Hematopoietic multipotent progenitor cell treated with erythropoietin and hydrocortisone succinate and interleukin-3 and kit ligand, for 4 days (in vitro differentiated cells): Measurements from ENCODE around the gene CENPX.
A peak's percentile ranks its signal among the peaks of the same experiment; 100 is the strongest.
"Not testable (repeated sequence)": the region's sequence is repeated elsewhere in the genome, so short reads cannot be mapped to it uniquely, and the experiment has no call there.

Experiments used
- DNase-seq: peaks from one replicate; pipeline ENCODE4 v3.0.0-alpha.2; 2015

Gene CENPX

DNA sequence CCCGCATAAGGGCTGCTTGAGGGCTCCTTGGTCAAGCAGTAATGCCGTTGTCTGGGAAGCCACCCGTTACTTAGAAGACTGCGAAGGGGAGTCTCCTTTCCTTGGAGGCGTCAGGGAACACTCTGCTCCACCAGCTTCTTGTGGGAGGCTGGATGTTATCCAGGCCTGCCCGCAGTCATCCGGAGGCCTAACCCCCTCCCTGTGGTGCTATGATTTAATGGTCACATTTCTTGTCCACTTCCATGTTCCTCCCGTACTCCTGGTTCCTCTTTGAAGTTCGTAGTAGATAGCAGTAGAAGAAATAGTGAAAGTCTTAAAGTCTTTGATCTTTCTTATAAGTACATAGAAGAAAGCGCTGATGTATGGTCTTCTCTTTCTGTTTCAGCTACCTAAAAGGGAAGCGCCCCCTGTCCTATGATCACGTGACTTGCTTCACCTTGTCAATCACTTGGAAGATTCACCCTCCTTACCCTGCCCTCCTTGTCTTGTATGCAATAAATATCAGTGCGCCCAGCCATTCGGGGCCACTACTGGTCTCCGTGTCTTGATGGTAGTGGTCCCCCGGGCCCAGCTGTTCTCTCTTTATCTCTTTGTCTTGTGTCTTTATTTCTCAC, 16.2 kb upstream of the CENPX start:
- DNase-seq, result not testable (repeated sequence)

DNA sequence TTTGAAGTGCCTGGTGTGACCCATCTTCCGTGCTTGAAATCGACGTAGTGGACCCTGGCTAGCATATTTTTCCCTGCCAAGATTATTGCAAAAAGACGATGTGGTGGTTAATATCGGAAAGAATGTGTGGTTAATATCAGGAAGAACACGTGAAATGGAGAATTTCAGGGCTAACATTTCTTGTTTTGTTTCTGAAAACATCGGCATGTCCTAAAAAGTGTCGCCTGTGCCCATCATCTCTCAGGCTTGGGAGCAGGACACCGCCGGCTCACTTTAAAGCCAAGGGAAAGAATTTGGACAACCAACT, 15.2 kb upstream of the CENPX start:
- DNase-seq, result no peak

DNA sequence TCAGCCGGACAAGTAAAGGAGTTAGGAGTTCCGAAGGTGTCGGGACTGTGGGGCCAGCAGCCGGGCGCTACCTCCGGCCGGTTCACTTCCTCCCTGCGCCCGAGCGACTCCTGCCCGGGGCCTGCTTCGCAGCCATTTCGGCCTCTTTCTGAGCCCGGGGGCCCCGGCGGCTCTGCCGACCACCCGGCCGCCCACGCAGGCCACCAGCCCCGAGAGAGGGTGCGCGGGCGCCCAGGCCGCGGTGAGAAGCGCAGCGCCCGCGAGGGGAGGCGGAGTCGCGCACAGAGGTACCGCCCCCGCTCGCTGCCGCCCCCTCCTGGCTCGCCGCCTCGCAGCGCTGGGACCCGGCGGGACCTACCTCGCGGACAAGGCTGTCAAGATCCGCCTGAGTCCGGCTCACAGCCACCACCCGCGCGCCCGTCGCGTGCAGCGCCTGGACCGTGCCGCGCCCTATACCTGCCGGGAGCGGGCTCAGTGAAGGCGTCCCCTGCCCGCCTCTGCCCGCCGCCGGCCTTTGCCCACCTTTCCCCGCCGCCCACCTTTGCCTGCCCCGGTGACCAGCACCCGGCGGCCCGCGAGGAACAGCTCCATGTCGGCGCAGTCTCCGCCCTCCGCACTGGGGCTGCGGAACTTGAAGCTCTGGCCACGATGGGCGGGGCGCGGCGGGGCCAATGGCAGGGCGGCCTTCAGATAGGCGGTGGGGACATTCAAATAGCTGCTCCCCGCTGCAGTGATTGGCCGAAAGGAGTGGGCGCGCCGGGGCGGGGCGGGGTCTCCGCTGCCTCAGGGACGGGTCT, 14.6 kb upstream of the CENPX start, which contains the start of gene DCXR:
Gene DCXR (minus strand): TSS at position 606 of the 797 bp plus-strand sequence. CDS start 15 bp downstream, at position 591.
- DNase-seq, result peak; percentile 99

DNA sequence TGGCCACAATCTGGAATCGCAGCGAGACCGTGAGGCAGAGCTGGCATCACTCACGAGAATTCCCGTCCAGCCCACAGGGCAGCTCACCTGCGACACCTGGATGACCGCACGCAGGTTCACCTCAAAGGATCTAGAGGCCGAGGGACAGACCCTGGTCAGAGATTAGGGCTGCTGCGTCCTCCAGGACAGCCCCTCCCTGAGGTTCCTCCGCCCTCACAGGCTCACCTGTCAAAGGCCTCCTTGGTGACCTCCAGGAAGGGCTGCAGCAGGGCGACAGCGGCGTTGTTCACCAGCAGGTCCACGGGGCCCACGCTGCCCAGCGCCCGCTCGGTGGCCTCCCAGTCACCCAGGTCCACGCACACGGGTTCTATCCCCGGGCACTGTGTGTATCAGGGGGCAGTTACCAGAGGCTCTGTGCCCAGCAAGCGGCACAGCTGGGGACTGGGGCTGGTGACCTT, 14.0 kb upstream of the CENPX start:
- DNase-seq, result no peak

- DNase-seq, result no peak
These were observed 13.4 kb upstream of the CENPX start for GRCh38 chr17:82035956-82036633.

DNA sequence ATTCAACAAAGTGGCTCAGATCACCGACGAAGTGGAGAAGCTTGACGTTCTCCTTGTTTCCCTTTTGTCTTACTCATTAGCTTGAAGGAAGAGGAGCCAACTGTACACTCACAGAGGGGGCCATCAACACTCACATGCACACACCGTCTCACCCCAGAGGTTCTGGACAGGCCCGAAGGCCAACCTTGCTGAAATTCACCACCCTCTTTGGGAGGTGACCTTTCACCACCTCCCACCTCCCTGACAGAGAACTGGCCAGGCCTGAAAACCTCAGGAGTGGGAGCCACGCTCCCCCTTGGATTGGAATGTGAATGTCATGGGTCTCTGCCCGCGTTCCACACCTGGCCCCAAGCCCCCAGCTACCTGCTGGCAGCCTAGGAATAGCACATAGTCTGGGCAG, 12.8 kb upstream of the CENPX start:
- no peak for DNase-seq

GRCh38 chr17:82034371-82035011, 11.8 kb upstream of the CENPX start:
- no peak for DNase-seq

- DNase-seq, result no peak
These were observed 10.8 kb upstream of the CENPX start for GRCh38 chr17:82033359-82034085.

- peak; percentile 57 for DNase-seq
These were observed 9.4 kb upstream of the CENPX start for GRCh38 chr17:82031885-82032627.

- peak; percentile 70 for DNase-seq
These were observed 8.7 kb upstream of the CENPX start, which contains the start of gene RAC3 for GRCh38 chr17:82031303-82031884. Gene RAC3, plus strand, starts transcription at chr17:82031678. Its CDS starts 84 bp downstream, at chr17:82031762.

DNA sequence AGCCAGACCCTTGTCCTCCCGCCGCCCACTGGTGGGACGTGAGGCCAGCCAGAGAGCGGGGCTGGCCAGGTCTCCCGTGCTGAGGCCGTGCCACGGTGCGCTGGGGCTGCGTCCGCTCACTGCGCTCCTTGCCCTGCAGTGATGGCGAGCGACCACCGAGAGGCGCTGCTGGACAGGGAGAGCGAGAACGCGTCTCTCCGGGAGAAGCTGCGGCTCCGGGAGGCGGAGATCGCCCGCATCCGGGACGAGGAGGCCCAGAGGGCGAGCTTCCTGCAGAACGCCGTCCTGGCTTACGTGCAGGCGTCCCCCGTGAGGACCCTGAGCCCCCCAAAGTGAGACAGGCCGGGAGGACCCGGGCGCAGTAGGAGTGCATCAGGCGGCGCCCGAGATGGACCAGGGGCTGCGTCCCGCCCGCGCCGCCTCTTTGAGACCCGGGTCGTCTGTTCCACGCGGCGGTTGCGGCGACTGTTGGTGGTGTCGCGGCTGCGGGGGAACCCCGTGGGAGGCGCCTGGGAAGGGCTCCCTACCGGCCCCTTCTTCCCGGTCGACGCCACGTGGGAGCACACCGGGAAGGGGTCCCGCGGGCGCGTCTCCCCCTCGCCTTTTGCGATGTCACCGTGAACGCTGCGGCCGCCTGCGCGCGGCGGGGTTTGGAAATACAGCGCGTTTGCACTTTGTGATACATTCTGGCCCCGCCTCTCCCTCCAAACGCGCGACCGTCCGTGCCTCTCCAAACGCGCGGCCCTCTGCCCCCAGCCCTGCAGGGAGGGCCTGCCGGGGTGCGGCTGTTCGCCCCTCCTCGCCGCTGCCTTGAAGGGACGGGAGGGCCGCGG, 8.0 kb upstream of the CENPX start:
- DNase-seq, result peak; percentile 92

DNA sequence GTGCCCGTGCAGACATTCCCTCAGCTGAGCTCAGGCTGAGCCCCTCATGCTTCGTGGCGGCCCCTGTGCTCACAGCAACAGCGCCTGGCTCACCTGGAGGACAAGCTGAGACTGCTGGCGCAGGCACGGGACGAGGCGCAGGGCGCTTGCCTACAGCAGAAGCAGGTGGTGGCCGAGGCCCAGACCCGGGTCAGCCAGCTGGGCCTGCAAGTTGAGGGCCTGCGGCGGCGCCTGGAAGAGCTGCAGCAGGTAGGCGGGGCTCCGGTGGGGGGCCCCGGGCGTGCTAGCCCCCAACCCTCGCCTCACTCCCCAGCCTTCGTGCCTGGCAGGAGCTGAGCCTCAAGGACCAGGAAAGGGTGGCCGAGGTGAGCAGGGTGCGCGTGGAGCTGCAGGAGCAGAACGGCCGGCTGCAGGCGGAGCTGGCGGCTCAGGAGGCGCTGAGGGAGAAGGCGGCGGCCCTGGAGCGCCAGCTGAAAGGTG, 7.4 kb upstream of the CENPX start:
- DNase-seq, result no peak

- no peak for DNase-seq
These were observed 6.7 kb upstream of the CENPX start for GRCh38 chr17:82029391-82029790.

DNA sequence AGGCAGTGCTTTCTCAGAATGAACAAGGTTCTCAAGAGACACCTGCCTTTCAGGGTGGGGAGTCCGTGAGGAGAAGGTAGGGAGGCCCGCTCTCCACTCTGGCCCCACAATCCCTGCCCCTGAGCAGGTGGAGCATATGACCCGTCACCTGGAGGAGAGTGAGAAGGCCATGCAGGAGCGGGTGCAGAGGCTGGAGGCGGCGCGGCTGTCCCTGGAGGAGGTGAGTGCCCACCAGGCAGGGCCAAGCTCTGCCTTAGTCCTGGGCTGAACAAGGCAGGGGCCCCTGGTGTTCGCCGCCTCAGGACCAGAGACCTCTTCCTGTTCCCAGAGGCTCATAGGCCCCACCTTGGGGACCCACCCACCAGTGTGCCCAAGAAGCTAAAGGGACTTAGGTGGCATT, 6.3 kb upstream of the CENPX start:
- no peak for DNase-seq

DNA sequence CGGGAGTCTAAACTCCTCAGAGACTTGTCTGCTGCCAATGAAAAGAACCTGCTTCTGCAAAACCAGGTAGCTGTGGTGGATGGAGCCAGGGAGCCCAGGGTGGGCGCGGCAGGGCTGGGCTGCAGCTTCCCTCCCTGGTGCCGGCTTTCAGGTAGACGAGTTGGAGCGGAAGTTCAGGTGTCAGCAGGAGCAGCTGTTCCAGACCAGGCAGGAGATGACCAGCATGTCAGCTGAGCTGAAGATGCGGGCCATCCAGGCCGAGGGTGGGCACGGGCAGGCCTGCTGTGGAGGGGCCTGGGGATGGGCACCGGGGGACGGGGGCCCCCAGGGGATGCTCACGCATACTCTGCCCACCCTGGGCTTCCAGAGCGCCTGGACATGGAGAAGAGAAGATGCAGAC, 5.6 kb upstream of the CENPX start:
- no peak for DNase-seq

- no peak for DNase-seq
These were observed 2.9 kb upstream of the CENPX start for GRCh38 chr17:82025401-82026107.

- no peak for DNase-seq
These were observed 2.2 kb upstream of the CENPX start for GRCh38 chr17:82024859-82025258.

- peak; percentile 64 for DNase-seq
These were observed 966 bp upstream of the CENPX start for GRCh38 chr17:82023447-82024241.

GRCh38 chr17:82022981-82023446, 336 bp upstream of the CENPX start, which contains the start of gene LRRC45:
Gene LRRC45, plus strand, starts transcription at chr17:82023305. Its CDS starts 339 bp downstream, at chr17:82023644.
- DNase-seq, result peak; percentile 100
